ENCODE measurements around the gene MESD. TPM values are rescaled to one million over a fixed set of nuclear protein-coding genes. Genes with fewer than 3 reads are reported as not detected.

The MESD gene
- total and polyA plus RNA-seq, 2 of the 4 experiments (the other 2 are of a cell fraction) = 10.0 to 14.0 TPM

GRCh38 chr15:80957556-80957955 lies 32.1 kb downstream of the MESD start:
- H2BK15ac ChIP-seq (ENCODE audit: low read depth, low read length) = peak overlapping the region; percentile 8; the same call in 1 of the 3 replicates
- intact Hi-C loops (cut with micrococcal nuclease) (no loop called here), in situ Hi-C loops (cut with MboI; ENCODE audit: low sequenced_read_pairs) (no loop called here), dilution Hi-C loops (cut with HindIII; ENCODE audit: low sequenced_read_pairs, unreplicated experiment) (no loop called here)
- TF ChIP-seq POLR2A (IDR thresholded peaks at IDR 0.05; ENCODE audit: low read depth, low read length) = no peak
- TF ChIP-seq FOS (IDR thresholded peaks at IDR 0.05; ENCODE audit: low read depth, low read length) = no peak
- no peak for TF ChIP-seq BHLHE40 (IDR thresholded peaks at IDR 0.05; ENCODE audit: low read depth, low read length)
- no peak for TF ChIP-seq NFE2L2 (IDR thresholded peaks at IDR 0.05; ENCODE audit: low read depth, low read length)
- no peak for TF ChIP-seq MAZ (IDR thresholded peaks at IDR 0.05; ENCODE audit: borderline replicate concordance, low read depth, low read length)
- TF ChIP-seq RCOR1 (IDR thresholded peaks at IDR 0.05; ENCODE audit: insufficient replicate concordance, low read length) = no peak
- TF ChIP-seq RAD21 (IDR thresholded peaks at IDR 0.05; ENCODE audit: low read length) = no peak
- no peak for TF ChIP-seq MXI1 (IDR thresholded peaks at IDR 0.05; ENCODE audit: borderline replicate concordance, low read depth, low read length)
- no peak overlapping the region for H4K91ac ChIP-seq (ENCODE audit: insufficient read depth, low read depth, low read length)
- H3K23ac ChIP-seq (ENCODE audit: low read depth, low read length) = 0 out of 2 replicates have a peak overlapping the region, but pooled peaks have one; percentile 45
- H2BK5ac ChIP-seq (ENCODE audit: low read depth, low read length, poor library complexity, severe bottlenecking) = no peak overlapping the region
- DNase-seq (peak; percentile 22), ATAC-seq (ENCODE audit: low read depth) (no peak)
- peak overlapping the region; percentile 44; the same call in 1 of the 2 replicates for H2AK5ac ChIP-seq (ENCODE audit: low read depth, low read length)
- H3K27me3 ChIP-seq (ENCODE audit: control insufficient read depth, insufficient read depth, low read length) = no peaks in the 10 kb centered on the region
- H3K27ac ChIP-seq (ENCODE audit: insufficient read depth, low read length) = no peak overlapping the region
- 0 out of 2 replicates have a peak overlapping the region, but pooled peaks have one; percentile 25 for H3K4ac ChIP-seq (ENCODE audit: low read depth, low read length)
- ChIA-PET CTCF (interaction anchor here (1.0 to 1.2 kb wide), 2 partner anchors 10 to 12 kb away, joined by 3 read pairs; no protein-coding TSS in a partner anchor), POLR2A (ENCODE audit: unreplicated experiment) (interaction anchor here (0.6 kb wide), 1 partner anchor 309 kb away, joined by 3 read pairs; no protein-coding TSS in a partner anchor)
- BruUV-seq (replicated peaks) = no TSS peak
- no peak overlapping the region for H3K9ac ChIP-seq (ENCODE audit: low read depth, low read length)
- H3K14ac ChIP-seq (replicated peaks; ENCODE audit: low read depth, low read length) = peak overlapping the region; percentile 13
- peaks cover 31% of the 10 kb centered on the region for H4K20me1 ChIP-seq (ENCODE audit: insufficient read depth, low read length)
- H2AK9ac ChIP-seq (replicated peaks; ENCODE audit: low read depth, low read length, poor library complexity) = no peak overlapping the region
- no peak overlapping the region for H3K4me2 ChIP-seq (ENCODE audit: low read depth, low read length)
- H3K56ac ChIP-seq (ENCODE audit: extremely low read depth, insufficient read depth, low read length) = no peak overlapping the region
- no peak overlapping the region for H2AFZ ChIP-seq (replicated peaks; ENCODE audit: low read length, poor library complexity)
- peaks cover 18% of the 10 kb centered on the region for H3K9me1 ChIP-seq (ENCODE audit: insufficient read depth, low read length)
- no peak overlapping the region for H3K4me3 ChIP-seq (ENCODE audit: insufficient read depth, low read depth, low read length)
- H4K5ac ChIP-seq (ENCODE audit: low read depth, low read length) = no peak overlapping the region
- WGBS, 2 experiments (ENCODE audit: extremely low coverage in 2 of 2, insufficient read length in 1 of 2) = 100% methylated on average over 1 of the region's 2 CpGs; no CpG with 5 or more reads in 1 of the 2 experiments
- peaks cover 4% of the 10 kb centered on the region; the same call in 1 of the 2 replicates for H3K36me3 ChIP-seq (ENCODE audit: control insufficient read depth, insufficient read depth, low read length)
- H3K9me3 ChIP-seq (ENCODE audit: control insufficient read depth, insufficient read depth, low read length) = no peaks in the 10 kb centered on the region
- H4K8ac ChIP-seq (ENCODE audit: low read depth in 2 of 2, low read length in 2 of 2) = no peak overlapping the region
- H2BK20ac ChIP-seq (ENCODE audit: low read depth, low read length) = peak overlapping the region; percentile 63; the same call in 1 of the 2 replicates
- no peak overlapping the region for H3K18ac ChIP-seq (ENCODE audit: low read depth, low read length)
- peaks cover 5% of the 10 kb centered on the region for H3K4me1 ChIP-seq (ENCODE audit: control insufficient read depth, insufficient read depth, low read length)
- peaks cover 0 to 9% of the 10 kb centered on the region in 2 experiments; a peak in 1 of 4 replicates for H3K79me1 ChIP-seq (ENCODE audit: low read depth in 1 of 2, low read length in 2 of 2)
- H2BK120ac ChIP-seq (ENCODE audit: low read depth, low read length) = no peak overlapping the region

All from IMR-90 (cell line).